GM19193 (cell line): Measurements from ENCODE around the gene MPC2.

ENCODE experiments used
- POLR2A ChIP-seq: IDR thresholded peaks from 4 replicates; pipeline ENCODE4 v1.6.1; 2011; ENCODE audit not compliant: insufficient read depth, insufficient read length; ENCODE audit errors: extremely low read depth

Gene MPC2

GRCh38 chr1:167922023-167922422, 14.8 kb downstream of the MPC2 start:
- no peak for TF ChIP-seq POLR2A

- TF ChIP-seq POLR2A, result no peak
Observed at GRCh38 chr1:167916766-167917511, 19.9 kb downstream of the MPC2 start.

- TF ChIP-seq POLR2A, result no peak
Observed at GRCh38 chr1:167915569-167915968, 21.3 kb downstream of the MPC2 start.

- TF ChIP-seq POLR2A, result no peak
Observed at GRCh38 chr1:167913895-167914496, 22.9 kb downstream of the MPC2 start, which contains the start of gene ADCY10. TSS of gene ADCY10 (minus strand) at chr1:167914134. CDS start at chr1:167905140, 8,994 bp downstream.

- TF ChIP-seq POLR2A, result no peak
Observed at GRCh38 chr1:167912294-167912693, 24.6 kb downstream of the MPC2 start.

- no peak for TF ChIP-seq POLR2A
Observed at GRCh38 chr1:167911413-167911812, 25.5 kb downstream of the MPC2 start.

- TF ChIP-seq POLR2A, result no peak
Observed at GRCh38 chr1:167910530-167910929, 26.3 kb downstream of the MPC2 start.

- no peak for TF ChIP-seq POLR2A
Observed at GRCh38 chr1:167909691-167910180, 27.1 kb downstream of the MPC2 start.

GRCh38 chr1:167905671-167906070, 31.2 kb downstream of the MPC2 start:
- TF ChIP-seq POLR2A, result no peak

- TF ChIP-seq POLR2A, result no peak
Observed at GRCh38 chr1:167905182-167905581, 31.7 kb downstream of the MPC2 start.

- no peak for TF ChIP-seq POLR2A
Observed at GRCh38 chr1:167904652-167905130, 32.2 kb downstream of the MPC2 start.

GRCh38 chr1:167900907-167901306, 36.0 kb downstream of the MPC2 start:
- no peak for TF ChIP-seq POLR2A

GRCh38 chr1:167899253-167899681, 37.6 kb downstream of the MPC2 start:
- TF ChIP-seq POLR2A, result no peak

- TF ChIP-seq POLR2A, result no peak
Observed at GRCh38 chr1:167898578-167899222, 38.2 kb downstream of the MPC2 start.

- no peak for TF ChIP-seq POLR2A
Observed at GRCh38 chr1:167893798-167894197, 43.1 kb downstream of the MPC2 start.
